K562 (cell line): Measurements from ENCODE around the gene BATF. TPM values are rescaled to one million over a fixed set of nuclear protein-coding genes. Genes with fewer than 3 reads are reported as not detected.

Experiments
- CBFA2T2 ChIP-seq: fragments of 450-650 bp; conservative IDR thresholded peaks from 2 replicates; pipeline ENCODE4 v1.6.1; 2017; ENCODE audit warnings: mild to moderate bottlenecking
- PCBP2 ChIP-seq: fragments of 200-400 bp; formaldehyde crosslinking; IDR thresholded peaks from 2 replicates; pipeline ENCODE4 v1.6.1; 2018; ENCODE audit warnings: low read length, low read depth, mild to moderate bottlenecking, moderate library complexity; ENCODE audit not compliant: poor library complexity, severe bottlenecking
- SAFB2 ChIP-seq: fragments of 200-400 bp; formaldehyde crosslinking; IDR thresholded peaks from 2 replicates; pipeline ENCODE4 v1.6.1; 2018; ENCODE audit warnings: borderline replicate concordance, low read length, low read depth, moderate library complexity; ENCODE audit not compliant: severe bottlenecking
- ZBTB40 ChIP-seq, 2 experiments: fragments of 450-650 bp in 1 of 2; sonication (generic) in 1 of 2; formaldehyde crosslinking in 1 of 2; IDR thresholded peaks; 2 replicates each; pipeline versions ENCODE4 v1.7.1 to v1.9.0; 2016 to 2022; ENCODE audit warnings: inconsistent platforms in 1 of 2, mild to moderate bottlenecking in 1 of 2, missing genetic modification reagents in 1 of 2
- polyA plus RNA-seq, 8 experiments: library from polyadenylated mRNA; depleted of rRNA in 4 of 8; stranded (reverse) in 5 of 8; unstranded in 3 of 8; fragments of >200 nt; fragmentation: Nextera tagmentation in 2 of 8; fragmentation: Illumina TruSeq in 1 of 8; extraction: Ambion mirVana in 2 of 8; extraction: Trizol in 1 of 8; gene quantifications; 2 replicates each; pipeline versions ENCODE4 v1.2.1 to v1.2.3, GENCODE V29; 2011 to 2014; ENCODE audit warnings: inconsistent platforms in 1 of 8, missing spikeins in 1 of 8
- total RNA-seq, 7 experiments: library from RNA; depleted of rRNA in 6 of 7; stranded (reverse); fragments of >200 nt in 6 of 7; fragmentation: Illumina TruSeq in 2 of 7; extraction: Trizol in 2 of 7; gene quantifications; 2 replicates each; pipeline versions ENCODE4 v1.2.1 to v1.2.3, GENCODE V29; 2011 to 2021; ENCODE audit warnings: low replicate concordance in 1 of 7

BATF gene
- total and polyA plus RNA-seq, 9 of the 15 experiments (the other 6 are each of a cell fraction or from before 2014, with no cell fraction given) = 0.13 to 2.1 (median 0.55) TPM; not detected in 2

GRCh38 chr14:75510547-75510946, 11.7 kb upstream of the BATF start (continued):
- TF ChIP-seq ZBTB40 (IDR thresholded peaks at IDR 0.05) = no peak
- no peak for TF ChIP-seq ZBTB40 (CRISPR knock-in tag; IDR thresholded peaks at IDR 0.05)
- TF ChIP-seq CBFA2T2 = no peak
- no peak for TF ChIP-seq PCBP2
- no peak for TF ChIP-seq SAFB2
